NCI-H446 (cell line): ENCODE data around the gene RP2.
A peak's percentile ranks its signal among the peaks of the same experiment; 100 is the strongest.

ENCODE experiments used
- DNase-seq, 2 experiments: peaks; one replicate each; lab custom pipeline; 2025; lab: John Stamatoyannopoulos, UW

RP2 gene

DNA sequence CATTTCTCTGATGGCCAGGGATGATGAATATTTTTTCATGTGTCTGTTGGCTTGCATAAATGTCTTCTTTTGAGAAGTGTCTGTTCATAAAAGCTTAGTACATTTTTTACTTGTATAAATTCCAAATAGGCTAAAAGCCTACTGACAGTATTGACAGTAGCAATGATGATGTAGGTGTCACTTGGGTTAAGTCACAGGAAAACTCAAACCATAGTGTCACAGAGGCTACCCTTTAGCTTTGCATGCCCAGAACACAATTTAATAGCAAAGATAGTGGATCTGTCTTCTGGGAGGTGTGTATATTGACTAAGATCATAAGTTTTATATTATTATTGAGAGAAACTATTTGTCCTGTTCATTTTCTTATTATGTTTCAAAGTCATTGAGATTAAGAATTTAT lies 8.1 kb downstream of the RP2 start:
- no peak for DNase-seq

DNA sequence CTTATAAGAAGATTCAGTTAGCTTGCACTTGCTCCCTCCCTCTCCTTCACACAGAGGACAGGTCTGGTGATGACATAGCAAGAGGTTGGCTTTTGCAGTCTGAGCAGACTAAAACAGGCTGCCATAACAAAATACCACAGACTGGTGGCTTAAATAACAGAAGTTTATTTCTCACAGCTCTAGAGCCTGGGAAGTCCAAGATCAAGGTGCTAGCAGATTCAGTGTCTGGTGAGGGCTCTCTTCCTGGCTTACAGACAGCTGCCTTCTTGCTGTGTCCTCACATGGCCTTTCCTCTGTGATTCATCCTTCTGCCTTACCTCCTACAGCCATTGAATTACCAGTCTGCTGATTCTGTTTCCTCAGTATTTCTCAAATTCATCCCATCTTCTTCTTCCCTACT lies 13.1 kb downstream of the RP2 start:
- no peak for DNase-seq

DNA sequence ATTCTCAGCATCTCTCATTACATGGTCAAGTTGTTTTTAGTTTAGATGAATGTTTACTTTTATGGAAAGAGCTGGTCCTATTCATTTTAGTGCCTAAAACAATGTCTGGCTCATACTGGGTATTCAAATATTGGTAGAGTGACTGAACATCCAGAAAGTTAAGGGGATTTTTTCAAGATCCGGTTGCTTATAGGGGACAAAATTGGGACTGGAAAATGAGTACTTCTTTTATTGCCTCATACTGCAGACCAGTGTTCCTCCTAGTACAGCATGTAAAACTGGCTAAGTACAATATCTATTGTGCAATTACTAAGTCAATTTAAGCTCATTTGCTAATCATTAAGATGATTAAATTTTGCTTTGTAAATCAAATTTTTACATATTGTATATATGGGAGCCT lies 13.9 kb downstream of the RP2 start:
- no peak for DNase-seq

DNA sequence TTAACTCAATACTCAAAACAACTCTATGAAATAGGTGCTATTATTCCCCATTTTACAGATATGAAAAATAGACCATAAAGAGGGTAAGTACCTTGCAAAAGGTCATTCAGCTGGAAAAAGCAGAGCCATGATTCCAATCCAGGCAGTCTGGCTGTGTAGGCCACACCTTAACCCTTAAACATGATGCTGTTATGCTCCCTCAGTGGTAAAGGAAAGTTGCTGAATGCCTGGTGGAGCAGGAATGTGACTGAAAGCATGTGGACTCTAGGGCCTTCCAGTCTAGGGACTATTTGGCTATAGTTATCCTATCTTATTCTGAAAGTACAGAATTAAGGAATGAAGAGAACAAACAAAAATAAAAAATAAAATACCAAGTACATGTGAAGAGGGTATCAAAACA lies 19.6 kb downstream of the RP2 start:
- DNase-seq, result no peak

- no peak for DNase-seq
These were observed 23.7 kb downstream of the RP2 start for GRCh38 chrX:46860557-46860956.

DNA sequence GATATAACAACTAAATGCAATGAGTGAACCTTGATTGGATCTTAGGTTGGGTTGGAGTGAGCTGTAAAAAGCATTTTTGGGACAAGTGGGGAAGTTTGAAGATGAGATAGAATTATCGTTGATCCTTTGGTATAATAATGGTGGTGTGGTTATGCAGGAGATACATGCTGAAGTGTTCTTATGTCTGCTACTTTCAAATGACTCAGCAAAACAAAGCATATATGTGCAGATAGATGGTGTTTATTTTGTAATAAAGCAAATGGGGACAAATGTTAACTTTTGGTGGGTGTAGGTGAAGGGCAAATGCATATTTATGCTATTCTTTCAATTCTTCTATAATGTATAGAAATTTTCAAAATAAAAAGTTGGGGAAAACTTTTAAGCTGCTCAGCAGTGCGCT lies 26.2 kb downstream of the RP2 start:
- no peak for DNase-seq

DNA sequence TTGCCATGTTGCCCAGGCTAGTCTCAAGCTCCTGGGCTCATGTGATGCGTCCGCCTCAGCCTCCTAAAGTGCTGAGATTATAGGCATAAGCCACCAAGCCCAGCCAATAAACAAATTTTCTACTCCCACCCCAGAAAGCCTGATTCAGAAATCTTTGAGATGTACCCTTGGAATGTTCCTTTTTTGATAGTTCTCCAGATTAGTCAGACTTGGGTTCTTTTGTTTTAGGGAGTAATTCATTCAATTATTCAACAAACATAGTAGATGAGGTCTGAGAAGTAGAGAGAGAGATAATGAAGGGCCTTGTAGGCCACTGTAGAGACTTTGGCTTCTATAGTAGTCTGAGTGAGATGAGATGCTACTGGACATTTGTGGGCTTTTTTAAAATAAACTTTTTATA lies 27.8 kb downstream of the RP2 start:
- no peak for DNase-seq

GRCh38 chrX:46865281-46865680 lies 28.4 kb downstream of the RP2 start:
- DNase-seq, result no peak

GRCh38 chrX:46866726-46867125 lies 29.9 kb downstream of the RP2 start:
- no peak for DNase-seq

GRCh38 chrX:46873746-46874145 lies 36.9 kb downstream of the RP2 start:
- no peak for DNase-seq

- DNase-seq, result peak in 1 of 2 experiments; percentile 0
These were observed 40.1 kb downstream of the RP2 start for GRCh38 chrX:46876901-46877300.

GRCh38 chrX:46882266-46882665 lies 45.4 kb downstream of the RP2 start:
- no peak for DNase-seq

- DNase-seq, result no peak
These were observed 48.0 kb downstream of the RP2 start for GRCh38 chrX:46884799-46885198.

DNA sequence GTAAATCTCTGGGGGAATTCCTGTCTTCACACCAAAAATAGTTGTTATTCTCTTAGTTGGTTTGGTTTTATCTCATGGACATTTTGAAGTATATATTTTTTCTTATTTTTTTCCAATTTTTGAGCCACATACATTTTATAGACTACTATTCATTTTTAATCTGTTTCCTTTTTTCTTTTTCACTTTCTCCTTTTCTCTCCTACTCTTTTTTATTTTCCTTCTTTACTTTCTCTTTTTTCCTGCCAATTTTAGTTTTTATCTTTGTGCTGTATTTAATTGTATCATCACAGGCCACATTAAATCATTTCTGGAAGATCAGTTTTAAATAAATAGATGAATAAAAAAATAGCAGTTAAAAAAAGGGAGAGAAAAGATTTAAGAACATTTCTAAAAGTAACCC lies 61.4 kb downstream of the RP2 start:
- no peak for DNase-seq

DNA sequence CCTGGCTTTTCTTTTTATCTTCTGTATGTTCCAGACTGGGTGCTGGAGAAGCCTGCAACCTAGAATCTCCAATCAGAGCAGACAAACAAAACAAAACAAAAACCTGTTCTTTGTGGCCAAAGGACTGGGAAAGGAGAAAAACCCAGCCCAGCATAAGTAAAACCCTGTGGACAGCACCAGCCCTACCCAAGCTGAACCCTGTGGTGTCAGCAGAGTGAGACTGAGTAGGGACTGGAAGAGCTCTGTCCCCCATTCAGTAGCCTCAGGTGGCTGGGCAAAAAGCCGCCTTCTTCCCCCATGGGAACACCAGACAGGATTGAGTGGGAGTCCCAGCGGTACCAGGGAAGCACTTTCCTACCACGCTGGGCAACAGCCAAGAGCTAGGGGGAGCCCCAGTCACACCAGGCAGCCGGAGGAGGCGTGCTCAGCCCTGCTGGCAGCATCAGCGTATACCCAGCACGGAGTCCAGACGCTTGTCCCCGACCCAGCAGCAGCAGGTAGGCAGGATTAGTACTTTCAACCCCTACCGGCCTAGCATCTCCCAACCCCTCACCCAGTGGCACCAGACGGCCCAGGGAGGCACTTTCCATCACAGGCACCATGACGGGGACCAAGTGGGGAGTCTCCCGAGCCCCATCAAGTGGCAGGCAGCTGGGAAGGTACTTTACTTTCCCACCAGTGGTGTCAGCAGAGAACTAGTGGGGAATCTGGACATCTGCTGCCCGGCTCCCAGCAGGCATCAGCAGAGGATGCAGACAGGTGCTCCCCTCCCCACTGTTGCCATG lies 66.8 kb downstream of the RP2 start:
- peak; percentile 29 to 79 for DNase-seq

DNA sequence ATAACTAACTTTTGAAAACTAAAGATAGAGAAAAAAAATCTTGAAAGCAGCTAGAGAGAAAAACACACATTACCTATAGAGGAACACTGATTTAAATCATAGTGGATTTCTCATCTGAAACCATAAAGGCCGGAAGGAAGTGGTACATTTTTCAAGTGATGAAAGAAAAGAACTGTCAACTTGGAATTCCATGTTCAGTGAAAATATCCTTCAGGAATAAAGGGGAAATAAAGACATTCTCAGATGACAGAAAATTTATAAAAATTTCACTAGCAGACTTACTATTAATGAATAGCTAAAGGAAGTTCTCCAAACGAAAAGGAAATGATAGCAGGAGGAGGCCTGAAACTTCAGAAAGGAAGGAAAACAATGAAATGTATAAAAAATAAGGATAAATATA lies 67.8 kb downstream of the RP2 start:
- no peak for DNase-seq

DNA sequence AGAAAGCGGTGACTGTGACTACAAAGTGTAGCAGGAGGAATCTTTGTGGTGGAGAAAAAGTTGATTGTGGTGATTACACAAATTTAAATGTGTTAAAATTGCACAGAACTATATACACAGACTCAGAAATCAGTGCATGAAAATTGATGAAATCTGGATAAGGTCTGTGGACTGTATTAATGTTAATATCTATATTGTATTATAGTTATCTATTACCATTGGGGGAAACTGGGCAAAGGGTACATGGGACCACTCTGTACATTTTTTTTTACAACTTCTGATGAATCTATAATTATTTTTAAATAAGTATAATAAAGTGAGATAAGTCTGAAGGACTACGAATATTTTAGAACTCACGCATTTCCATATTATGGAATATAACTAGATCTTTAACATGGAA lies 73.6 kb downstream of the RP2 start:
- DNase-seq, result no peak

- peak; percentile 13 to 61 for DNase-seq
These were observed 75.3 kb downstream of the RP2 start, which contains the start of gene JADE3 for GRCh38 chrX:46912098-46912602. TSS of gene JADE3 (plus strand) at chrX:46912421. CDS start at chrX:46984895, 72,474 bp downstream.

DNA sequence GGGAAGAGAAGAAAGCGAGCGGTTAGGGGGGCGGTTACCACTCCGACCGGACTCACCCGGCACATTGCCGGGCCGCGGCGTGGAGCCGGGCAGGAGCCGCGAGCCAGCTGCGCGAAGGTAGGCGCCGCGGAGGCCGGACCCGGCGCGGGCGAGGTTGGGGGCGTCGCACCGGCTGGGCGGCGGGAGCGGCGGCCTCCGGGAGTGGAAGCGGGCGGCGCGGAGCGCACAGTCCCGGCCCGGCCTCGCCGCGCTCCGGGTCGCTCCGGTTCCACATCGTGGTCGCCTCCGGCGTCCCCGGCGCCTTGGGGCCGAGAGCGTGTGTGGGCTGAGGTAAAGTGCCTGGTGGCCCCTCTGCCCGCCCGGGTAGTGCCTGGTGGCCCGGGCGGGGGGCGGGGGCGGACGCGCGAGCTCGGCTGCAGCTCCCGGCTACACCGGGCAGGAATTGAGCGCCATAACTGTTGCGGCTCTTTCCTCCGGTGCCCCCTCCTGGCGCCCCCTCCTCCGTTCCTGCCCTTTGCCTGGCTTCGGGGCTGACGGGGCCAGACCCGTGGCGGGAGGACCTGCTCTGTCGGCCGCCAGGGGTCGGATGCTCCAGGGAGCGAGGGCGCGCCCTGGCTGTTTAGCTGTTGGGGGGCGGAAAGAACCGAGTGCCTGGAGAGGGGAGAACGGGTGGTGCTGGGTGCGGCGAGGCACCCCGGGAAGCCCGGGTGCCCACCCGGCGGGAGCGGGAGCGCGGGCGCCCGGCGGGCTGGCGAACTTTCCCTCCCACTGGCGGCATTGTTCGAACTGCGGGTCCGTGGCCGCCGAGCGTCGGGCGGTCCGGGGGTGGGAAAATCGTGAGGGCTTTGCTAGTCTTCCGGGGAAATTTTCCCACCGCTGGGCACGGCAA lies 76.0 kb downstream of the RP2 start:
- DNase-seq, result peak in 1 of 2 experiments; percentile 18

GRCh38 chrX:46913667-46914066 lies 76.8 kb downstream of the RP2 start:
- no peak for DNase-seq

DNA sequence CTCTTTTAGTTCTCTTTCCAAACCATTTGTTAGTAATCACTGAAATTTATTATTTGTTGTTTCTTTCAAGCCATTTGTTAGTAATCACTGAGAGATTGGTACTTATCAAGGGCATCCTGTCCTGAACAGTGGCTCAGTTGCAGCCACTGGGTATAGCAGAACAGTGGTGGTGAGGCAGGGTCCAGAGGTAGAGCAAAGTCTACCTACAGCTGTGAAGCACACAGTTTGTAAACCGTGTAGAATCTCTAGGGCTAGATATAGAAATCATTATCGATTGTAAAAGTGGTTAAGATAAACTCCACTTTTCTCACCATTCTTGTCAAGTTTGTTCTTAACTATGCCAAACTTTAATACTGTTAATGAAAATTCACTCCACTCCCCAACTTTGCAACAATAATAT lies 79.4 kb downstream of the RP2 start:
- no peak for DNase-seq

DNA sequence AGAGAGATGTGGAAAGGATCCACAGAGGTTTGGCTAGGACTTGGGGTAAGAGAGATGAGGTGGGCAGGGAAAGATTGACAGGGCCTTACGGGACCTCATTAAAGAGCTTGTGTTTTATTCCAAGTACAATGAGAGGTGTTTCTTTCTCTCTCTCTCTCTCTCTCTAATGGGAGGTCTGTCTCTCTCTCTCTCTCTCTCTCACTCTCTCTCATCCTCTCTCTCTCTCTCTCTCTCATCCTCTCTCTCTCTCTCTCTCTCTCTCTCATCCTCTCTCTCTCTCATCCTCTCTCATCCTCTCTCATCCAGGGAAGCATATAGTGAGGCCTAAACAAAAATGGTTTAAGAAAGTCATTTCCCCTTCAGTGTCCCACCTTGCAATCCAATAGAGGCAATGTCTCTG lies 80.8 kb downstream of the RP2 start:
- no peak for DNase-seq

- no peak for DNase-seq
These were observed 81.6 kb downstream of the RP2 start for GRCh38 chrX:46918434-46918833.
